Measurements from ENCODE around the gene CDC45. TPM values are rescaled to one million over a fixed set of nuclear protein-coding genes. Genes with fewer than 3 reads are reported as not detected.

The CDC45 gene
- total RNA-seq, 3 donors from 2014 or later = 50.2 to 80.5 (median 54.7) TPM

GRCh38 chr22:19516378-19517170 is 36.9 kb downstream of the CDC45 start:
- Mint-ChIP-seq H3K4me3 (no peak overlapping the region), H3K4me1 (ENCODE audit: low read depth) (no peaks in the 10 kb centered on the region), H3K36me3 (ENCODE audit: insufficient read depth) (peaks cover 8% of the 10 kb centered on the region), H3K27me3 (ENCODE audit: low read depth) (no peaks in the 10 kb centered on the region), H3K9me3 (peaks cover 5% of the 10 kb centered on the region)
- ATAC-seq (no peak), DNase-seq (no peak)

GRCh38 chr22:19517171-19517500 is 37.4 kb downstream of the CDC45 start:
- Mint-ChIP-seq H3K36me3 (ENCODE audit: insufficient read depth) (peaks cover 10% of the 10 kb centered on the region), H3K4me3 (no peak overlapping the region), H3K27me3 (ENCODE audit: low read depth) (no peaks in the 10 kb centered on the region), H3K9me3 (peaks cover 5% of the 10 kb centered on the region), H3K4me1 (ENCODE audit: low read depth) (no peaks in the 10 kb centered on the region)
- ATAC-seq (no peak), DNase-seq (no peak)

GRCh38 chr22:19517919-19518611 is 38.3 kb downstream of the CDC45 start:
- H3K4me3 Mint-ChIP-seq = no peak overlapping the region
- H3K36me3 Mint-ChIP-seq (ENCODE audit: insufficient read depth) = peaks cover 10% of the 10 kb centered on the region
- H3K9me3 Mint-ChIP-seq = peaks cover 5% of the 10 kb centered on the region
- no peak for DNase-seq
- H3K4me1 Mint-ChIP-seq (ENCODE audit: low read depth) = peaks cover 2% of the 10 kb centered on the region
- ATAC-seq = no peak
- peaks cover 5% of the 10 kb centered on the region for H3K27me3 Mint-ChIP-seq (ENCODE audit: low read depth)

- Mint-ChIP-seq H3K36me3 (ENCODE audit: insufficient read depth) (peaks cover 7% of the 10 kb centered on the region), H3K4me3 (no peak overlapping the region), H3K4me1 (ENCODE audit: low read depth) (peaks cover 5% of the 10 kb centered on the region), H3K9me3 (peaks cover 5% of the 10 kb centered on the region), H3K27me3 (ENCODE audit: low read depth) (peaks cover 8% of the 10 kb centered on the region)
- DNase-seq (no peak), ATAC-seq (no peak)
Measured at GRCh38 chr22:19518635-19519034, 38.9 kb downstream of the CDC45 start.

- Mint-ChIP-seq H3K4me1 (ENCODE audit: low read depth) (peaks cover 5% of the 10 kb centered on the region), H3K27me3 (ENCODE audit: low read depth) (peaks cover 9% of the 10 kb centered on the region), H3K9me3 (no peaks in the 10 kb centered on the region), H3K4me3 (no peak overlapping the region), H3K36me3 (ENCODE audit: insufficient read depth) (peaks cover 2% of the 10 kb centered on the region)
- DNase-seq = no peak
- ATAC-seq = no peak
Measured at GRCh38 chr22:19519041-19519926, 39.6 kb downstream of the CDC45 start.

GRCh38 chr22:19520007-19520406 is 40.3 kb downstream of the CDC45 start:
- ATAC-seq (no peak), DNase-seq (no peak)
- Mint-ChIP-seq H3K4me1 (ENCODE audit: low read depth) (peaks cover 7% of the 10 kb centered on the region), H3K27me3 (ENCODE audit: low read depth) (peaks cover 14% of the 10 kb centered on the region), H3K4me3 (no peak overlapping the region), H3K9me3 (no peaks in the 10 kb centered on the region), H3K36me3 (ENCODE audit: insufficient read depth) (peaks cover 2% of the 10 kb centered on the region)

GRCh38 chr22:19520566-19521305 is 41.0 kb downstream of the CDC45 start:
- DNase-seq (no peak), ATAC-seq (no peak)
- peaks cover 21% of the 10 kb centered on the region for H3K27me3 Mint-ChIP-seq (ENCODE audit: low read depth)
- H3K36me3 Mint-ChIP-seq (ENCODE audit: insufficient read depth) = peaks cover 2% of the 10 kb centered on the region
- no peaks in the 10 kb centered on the region for H3K9me3 Mint-ChIP-seq
- no peak overlapping the region for H3K4me3 Mint-ChIP-seq
- H3K4me1 Mint-ChIP-seq (ENCODE audit: low read depth) = peaks cover 8% of the 10 kb centered on the region

GRCh38 chr22:19522190-19522880 is 42.6 kb downstream of the CDC45 start:
- DNase-seq (no peak), ATAC-seq (no peak)
- H3K4me1 Mint-ChIP-seq (ENCODE audit: low read depth) = peaks cover 10% of the 10 kb centered on the region
- H3K27me3 Mint-ChIP-seq (ENCODE audit: low read depth) = peaks cover 34% of the 10 kb centered on the region
- H3K9me3 Mint-ChIP-seq = no peaks in the 10 kb centered on the region
- H3K36me3 Mint-ChIP-seq (ENCODE audit: insufficient read depth) = peaks cover 2% of the 10 kb centered on the region
- H3K4me3 Mint-ChIP-seq = peak overlapping the region; percentile 54

- ATAC-seq = no peak
- peaks cover 10% of the 10 kb centered on the region for H3K4me1 Mint-ChIP-seq (ENCODE audit: low read depth)
- no peaks in the 10 kb centered on the region for H3K9me3 Mint-ChIP-seq
- H3K36me3 Mint-ChIP-seq (ENCODE audit: insufficient read depth) = peaks cover 2% of the 10 kb centered on the region
- DNase-seq = no peak
- H3K4me3 Mint-ChIP-seq = peak overlapping the region; percentile 54
- peaks cover 34% of the 10 kb centered on the region for H3K27me3 Mint-ChIP-seq (ENCODE audit: low read depth)
Measured at GRCh38 chr22:19522881-19523239, 43.1 kb downstream of the CDC45 start.

GRCh38 chr22:19523240-19524169 is 43.8 kb downstream of the CDC45 start:
- ATAC-seq = peak; percentile 65 to 74
- Mint-ChIP-seq H3K4me3 (peak overlapping the region; percentile 58), H3K36me3 (ENCODE audit: insufficient read depth) (peaks cover 2% of the 10 kb centered on the region), H3K4me1 (ENCODE audit: low read depth) (peaks cover 10% of the 10 kb centered on the region), H3K9me3 (no peaks in the 10 kb centered on the region), H3K27me3 (ENCODE audit: low read depth) (peaks cover 34% of the 10 kb centered on the region)
- no peak for DNase-seq

- DNase-seq (no peak), ATAC-seq (peak; percentile 47 to 55)
- Mint-ChIP-seq H3K4me1 (ENCODE audit: low read depth) (peaks cover 10% of the 10 kb centered on the region), H3K9me3 (no peaks in the 10 kb centered on the region), H3K27me3 (ENCODE audit: low read depth) (peaks cover 34% of the 10 kb centered on the region), H3K36me3 (ENCODE audit: insufficient read depth) (peaks cover 2% of the 10 kb centered on the region), H3K4me3 (peak within 1 kb of the TSS; percentile 59)
Measured at GRCh38 chr22:19524170-19525115, 44.7 kb downstream of the CDC45 start, which contains the start of gene CLDN5. TSS of gene CLDN5 (minus strand) at chr22:19524410. CDS start at chr22:19524255, 155 bp downstream.
